Activated gamma-delta T cell treated with anti-CD3 and anti-CD28 coated beads, Interleukin-2, amount 50 U/mL, for 16 hours (primary cell): Measurements from ENCODE around the gene PET100.

Experiments
- DNase-seq: peaks from one replicate; pipeline ENCODE4 v3.0.0-alpha.2; 2020; ENCODE audit warnings: low read depth

PET100 gene

DNA sequence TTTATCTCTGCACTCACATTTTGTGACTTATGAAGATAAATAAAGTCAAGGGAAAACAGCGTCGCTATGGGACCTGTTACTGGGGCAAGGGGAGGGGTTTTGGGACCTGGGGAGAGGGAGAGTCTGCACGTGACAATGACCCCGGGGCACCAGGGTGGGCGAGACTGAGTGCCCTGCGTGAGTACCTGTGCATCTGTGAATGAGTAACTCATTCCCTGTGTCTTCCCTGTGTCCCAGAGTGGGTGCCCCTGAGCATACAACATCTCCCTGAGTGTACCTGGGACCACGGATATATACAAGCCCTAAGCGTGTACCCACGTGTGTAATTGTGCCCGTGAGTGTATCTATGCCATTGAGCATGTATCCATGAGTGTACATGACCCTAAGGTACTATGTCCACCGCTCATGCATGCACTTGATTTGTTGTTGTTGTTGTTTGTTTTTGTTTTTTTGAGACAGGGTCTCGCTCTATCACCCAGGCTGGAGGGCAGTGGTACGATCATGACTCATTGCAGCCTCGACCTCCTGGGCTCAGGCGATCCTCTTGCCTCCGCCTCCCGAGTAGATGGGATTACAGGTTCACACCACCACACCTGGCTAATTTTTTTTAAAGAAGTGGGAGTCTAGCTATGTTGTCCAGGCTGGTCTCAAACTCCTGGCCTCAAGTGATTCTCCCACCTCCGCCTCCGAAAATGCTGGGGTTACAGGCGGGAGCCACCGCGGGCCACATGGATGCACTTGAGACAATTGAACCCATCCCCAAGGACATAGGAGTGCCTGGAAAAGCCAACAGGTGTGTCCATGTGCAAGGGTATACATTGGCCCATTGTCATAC lies 50.4 kb downstream of the PET100 start:
- DNase-seq = no peak

DNA sequence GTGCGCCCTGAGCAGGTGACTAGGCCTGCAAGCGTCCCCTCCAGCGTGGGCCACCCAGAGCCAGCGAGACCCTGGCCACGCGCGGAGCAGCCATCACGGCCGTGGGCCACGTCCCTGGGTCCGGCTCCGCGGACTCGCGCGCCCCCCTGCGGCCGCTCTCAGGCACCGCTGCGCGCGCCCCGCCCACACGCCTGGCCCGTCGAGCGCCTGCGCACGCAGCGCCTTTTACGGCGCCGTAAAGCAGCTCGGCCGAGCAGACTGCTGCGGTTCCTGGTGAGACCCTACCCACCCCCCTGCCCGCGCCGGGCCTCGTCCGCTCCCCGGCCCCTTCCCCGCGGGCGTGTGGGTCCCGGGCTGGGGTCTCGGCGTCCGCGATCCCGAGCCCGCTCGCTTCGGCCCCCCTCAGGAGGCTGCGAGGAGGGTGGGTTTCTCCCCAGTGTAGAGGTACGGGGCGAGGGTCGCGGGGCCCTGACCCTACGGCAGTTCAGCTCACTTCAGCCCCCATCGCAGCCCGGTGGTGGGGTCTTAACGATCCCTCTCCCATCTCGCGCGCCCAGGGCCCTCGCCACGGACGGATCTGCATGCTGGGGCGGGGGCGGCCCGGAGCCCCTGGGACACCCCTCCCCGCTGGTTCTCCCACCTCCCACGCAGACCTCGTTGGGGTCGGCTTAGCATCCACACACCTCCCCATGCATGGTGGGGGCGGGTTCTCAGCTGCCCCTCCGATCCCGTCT lies 51.2 kb downstream of the PET100 start, which contains the start of gene TRAPPC5:
TRAPPC5 (plus strand) TSS at position 228 of the 734 bp plus-strand sequence. CDS start 1,421 bp downstream, outside the sequence.
- peak; percentile 75 for DNase-seq
